B cell (primary cell): ENCODE results near the gene LGI1.

Source experiments
- EZH2 ChIP-seq: IDR thresholded peaks from 2 replicates; pipeline ENCODE4 v1.6.1; 2012; ENCODE audit warnings: borderline replicate concordance, low read depth, mild to moderate bottlenecking, moderate library complexity, low read length; ENCODE audit not compliant: insufficient read depth, poor library complexity, severe bottlenecking
- TF ChIP-seq, protein P1 (sequence below): fragments of 200-600 bp; IDR thresholded peaks from one replicate; pipeline ENCODE4 v1.8.0; 2022; ENCODE audit warnings: antibody characterized with exemption, mild to moderate bottlenecking

DNA sequence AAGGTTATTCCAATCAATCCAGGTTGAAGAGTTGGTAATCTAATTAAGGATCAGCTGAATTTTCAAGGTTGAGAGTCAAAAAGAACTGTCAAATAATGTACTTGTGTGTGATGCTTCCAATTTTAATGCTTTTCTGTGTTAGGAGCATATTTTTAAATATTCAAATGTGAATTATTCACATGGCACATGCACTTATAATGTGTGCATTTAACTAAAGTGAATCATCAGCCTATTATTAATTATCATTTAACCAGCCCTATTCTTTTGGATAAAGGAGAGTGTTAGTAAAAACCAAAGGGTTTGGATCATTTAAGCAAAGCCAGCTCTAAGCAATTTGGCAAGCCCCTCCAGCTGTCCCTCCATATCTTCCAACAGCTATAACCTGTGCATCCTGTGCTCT lies 11.2 kb downstream of the LGI1 start:
- TF ChIP-seq, protein P1, sequence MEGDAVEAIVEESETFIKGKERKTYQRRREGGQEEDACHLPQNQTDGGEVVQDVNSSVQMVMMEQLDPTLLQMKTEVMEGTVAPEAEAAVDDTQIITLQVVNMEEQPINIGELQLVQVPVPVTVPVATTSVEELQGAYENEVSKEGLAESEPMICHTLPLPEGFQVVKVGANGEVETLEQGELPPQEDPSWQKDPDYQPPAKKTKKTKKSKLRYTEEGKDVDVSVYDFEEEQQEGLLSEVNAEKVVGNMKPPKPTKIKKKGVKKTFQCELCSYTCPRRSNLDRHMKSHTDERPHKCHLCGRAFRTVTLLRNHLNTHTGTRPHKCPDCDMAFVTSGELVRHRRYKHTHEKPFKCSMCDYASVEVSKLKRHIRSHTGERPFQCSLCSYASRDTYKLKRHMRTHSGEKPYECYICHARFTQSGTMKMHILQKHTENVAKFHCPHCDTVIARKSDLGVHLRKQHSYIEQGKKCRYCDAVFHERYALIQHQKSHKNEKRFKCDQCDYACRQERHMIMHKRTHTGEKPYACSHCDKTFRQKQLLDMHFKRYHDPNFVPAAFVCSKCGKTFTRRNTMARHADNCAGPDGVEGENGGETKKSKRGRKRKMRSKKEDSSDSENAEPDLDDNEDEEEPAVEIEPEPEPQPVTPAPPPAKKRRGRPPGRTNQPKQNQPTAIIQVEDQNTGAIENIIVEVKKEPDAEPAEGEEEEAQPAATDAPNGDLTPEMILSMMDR: no peak
- no peak for TF ChIP-seq EZH2
